GM12891 (cell line): ENCODE results near the gene CAPZA1.

Experiments used
- POLR2AphosphoS5 ChIP-seq: IDR thresholded peaks from 2 replicates; pipeline ENCODE4 v1.6.1; 2011; ENCODE audit warnings: low read depth, low read length, control low read depth
- POU2F2 ChIP-seq: IDR thresholded peaks from 2 replicates; pipeline ENCODE4 v1.6.1; 2011; ENCODE audit warnings: low read depth, mild to moderate bottlenecking, control low read depth, low read length, moderate library complexity

DNA sequence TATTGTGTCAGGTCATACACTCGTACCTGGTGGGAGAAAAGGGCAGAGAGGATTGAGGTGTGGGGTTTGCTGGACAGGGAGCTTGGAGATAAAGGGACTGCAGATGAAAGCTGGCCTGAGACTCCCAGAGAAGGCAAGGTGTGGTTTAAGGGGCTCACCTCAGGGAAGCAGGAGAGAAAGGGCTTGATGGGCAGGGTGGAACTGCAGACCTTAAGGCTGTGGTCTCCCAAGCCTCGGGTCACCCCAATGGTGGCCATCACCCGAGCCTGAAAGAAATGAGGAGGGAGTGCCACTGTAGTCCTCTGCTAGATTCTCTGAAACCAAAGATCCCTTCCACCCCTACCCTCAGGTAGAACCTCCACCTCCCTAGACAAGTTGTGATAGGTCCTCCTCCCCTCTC is 91.0 kb downstream of the CAPZA1 start:
- TF ChIP-seq POU2F2 (no peak), POLR2AphosphoS5 (no peak)
